Measurements from ENCODE around the gene MED12. TPM values are rescaled to one million over a fixed set of nuclear protein-coding genes. Genes with fewer than 3 reads are reported as not detected.

MED12 gene
- total and polyA plus RNA-seq, 2 donors (not counting 1 experiment from before 2014, with no cell fraction given) = 34.1 to 123 TPM

DNA sequence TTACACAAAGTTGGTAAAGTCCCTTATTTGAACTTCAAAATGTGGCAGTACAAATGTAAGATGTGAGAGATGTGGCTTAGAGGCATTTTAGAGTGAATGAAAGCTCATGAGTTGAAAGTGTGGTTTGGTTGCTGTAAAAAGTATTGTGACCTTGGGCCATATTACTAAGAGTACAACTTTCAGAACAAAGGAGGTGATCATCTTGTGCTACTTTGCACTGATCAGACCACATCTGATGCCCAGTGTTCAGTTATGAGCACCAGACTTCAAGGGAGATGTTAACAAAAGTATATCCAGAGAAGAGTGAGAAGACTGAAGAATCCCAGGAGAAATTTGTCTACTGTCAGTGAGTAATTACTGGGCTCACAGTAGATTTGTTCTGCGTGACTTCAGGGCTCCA, 56.4 kb downstream of the MED12 start:
- Histone ChIP-seq H2AFZ (ENCODE audit: insufficient read depth, low read depth, low read length, poor library complexity, severe bottlenecking) (no peak overlapping the region), H3K9me3 (ENCODE audit: control extremely low read depth in 1 of 3, control insufficient read depth in 2 of 3, insufficient read depth in 1 of 3, low read length in 2 of 3) (no peaks in the 10 kb centered on the region), H3K4me1 (ENCODE audit: control insufficient read depth in 2 of 2, insufficient read depth in 2 of 2, low read length in 2 of 2) (no peaks in the 10 kb centered on the region), H3K4me2 (replicated peaks; ENCODE audit: low read depth, low read length, poor library complexity, severe bottlenecking) (no peak overlapping the region), H3K36me3 (replicated peaks in 1 of 2; ENCODE audit: control extremely low read depth in 1 of 2, control insufficient read depth in 1 of 2, extremely low read depth in 1 of 2, insufficient read depth in 2 of 2, low read length in 1 of 2) (peaks cover 1 to 17% of the 10 kb centered on the region in 2 experiments), H3K4me3 (ENCODE audit: control extremely low read depth in 1 of 5, extremely low read depth in 1 of 5, insufficient read depth in 1 of 5, low read depth in 2 of 5, low read length in 4 of 5) (no peak overlapping the region), H3K79me2 (ENCODE audit: control insufficient read depth, insufficient read depth, low read length) (peaks cover 10% of the 10 kb centered on the region), H3K9ac (ENCODE audit: low read length) (no peak overlapping the region), H4K20me1 (ENCODE audit: control insufficient read depth, insufficient read depth, low read length, poor library complexity, severe bottlenecking) (no peaks in the 10 kb centered on the region), H3K27me3 (replicated peaks in 1 of 4; ENCODE audit: control extremely low read depth in 1 of 4, control insufficient read depth in 3 of 4, insufficient read depth in 4 of 4, low read length in 3 of 4) (no peaks in the 10 kb centered on the region), H3K27ac (ENCODE audit: low read length in 2 of 2) (no peak overlapping the region)
- peaks cover 8% of the 10 kb centered on the region for H3K4me1 Mint-ChIP-seq
- TF ChIP-seq EZH2 (IDR thresholded peaks at IDR 0.05; ENCODE audit: borderline replicate concordance, insufficient read depth, low read depth, low read length, poor library complexity, severe bottlenecking) (no peak), CTCF (IDR thresholded peaks at IDR 0.05) (no peak)
- WGBS (ENCODE audit: insufficient coverage) = no CpG with 5 or more reads among the region's 1 CpG
- ChIA-PET POLR2A (no interaction called here), CTCF (interaction anchor here (1.8 kb wide), 1 partner anchor 204 kb away, joined by 3 read pairs; no protein-coding TSS in a partner anchor)
- H3K9me3 Mint-ChIP-seq (ENCODE audit: insufficient read depth) = no peaks in the 10 kb centered on the region
- H3K4me3 Mint-ChIP-seq = no peak overlapping the region
- intact Hi-C loops (cut with micrococcal nuclease) = no loop called here
- no peaks in the 10 kb centered on the region for H3K27me3 Mint-ChIP-seq
- DNase-seq (no peak), ATAC-seq (ENCODE audit: low read depth) (no peak)
- no peak overlapping the region for H3K27ac Mint-ChIP-seq

GRCh38 chrX:71175531-71175930, 57.1 kb downstream of the MED12 start:
- TF ChIP-seq CTCF (IDR thresholded peaks at IDR 0.05) = no peak
- TF ChIP-seq EZH2 (IDR thresholded peaks at IDR 0.05; ENCODE audit: borderline replicate concordance, insufficient read depth, low read depth, low read length, poor library complexity, severe bottlenecking) = no peak
- Histone ChIP-seq H3K36me3 (replicated peaks in 1 of 2; ENCODE audit: control extremely low read depth in 1 of 2, control insufficient read depth in 1 of 2, extremely low read depth in 1 of 2, insufficient read depth in 2 of 2, low read length in 1 of 2) (peaks cover 1 to 17% of the 10 kb centered on the region in 2 experiments), H4K20me1 (ENCODE audit: control insufficient read depth, insufficient read depth, low read length, poor library complexity, severe bottlenecking) (no peaks in the 10 kb centered on the region), H2AFZ (ENCODE audit: insufficient read depth, low read depth, low read length, poor library complexity, severe bottlenecking) (no peak overlapping the region), H3K27ac (ENCODE audit: low read length in 2 of 2) (no peak overlapping the region), H3K9me3 (ENCODE audit: control extremely low read depth in 1 of 3, control insufficient read depth in 2 of 3, insufficient read depth in 1 of 3, low read length in 2 of 3) (no peaks in the 10 kb centered on the region), H3K4me3 (ENCODE audit: control extremely low read depth in 1 of 5, extremely low read depth in 1 of 5, insufficient read depth in 1 of 5, low read depth in 2 of 5, low read length in 4 of 5) (no peak overlapping the region), H3K4me1 (ENCODE audit: control insufficient read depth in 2 of 2, insufficient read depth in 2 of 2, low read length in 2 of 2) (no peaks in the 10 kb centered on the region), H3K9ac (ENCODE audit: low read length) (no peak overlapping the region), H3K79me2 (ENCODE audit: control insufficient read depth, insufficient read depth, low read length) (peaks cover 4% of the 10 kb centered on the region), H3K4me2 (replicated peaks; ENCODE audit: low read depth, low read length, poor library complexity, severe bottlenecking) (no peak overlapping the region), H3K27me3 (replicated peaks in 1 of 4; ENCODE audit: control extremely low read depth in 1 of 4, control insufficient read depth in 3 of 4, insufficient read depth in 4 of 4, low read length in 3 of 4) (no peaks in the 10 kb centered on the region)
- Mint-ChIP-seq H3K27me3 (no peaks in the 10 kb centered on the region), H3K4me1 (peaks cover 8% of the 10 kb centered on the region), H3K9me3 (ENCODE audit: insufficient read depth) (no peaks in the 10 kb centered on the region), H3K27ac (no peak overlapping the region), H3K4me3 (no peak overlapping the region)
- no CpG with 5 or more reads among the region's 5 CpGs for WGBS (ENCODE audit: insufficient coverage)
- ChIA-PET POLR2A (no interaction called here), CTCF (no interaction called here)
- ATAC-seq (ENCODE audit: low read depth) = no peak
- intact Hi-C loops (cut with micrococcal nuclease) = no loop called here
- no peak for DNase-seq

Data from B cell (primary cell).